ENCODE data around the gene PLA2G4D.
"Not testable (repeated sequence)": the region's sequence is repeated elsewhere in the genome, so short reads cannot be mapped to it uniquely, and the experiment has no call there.

PLA2G4D gene

DNA sequence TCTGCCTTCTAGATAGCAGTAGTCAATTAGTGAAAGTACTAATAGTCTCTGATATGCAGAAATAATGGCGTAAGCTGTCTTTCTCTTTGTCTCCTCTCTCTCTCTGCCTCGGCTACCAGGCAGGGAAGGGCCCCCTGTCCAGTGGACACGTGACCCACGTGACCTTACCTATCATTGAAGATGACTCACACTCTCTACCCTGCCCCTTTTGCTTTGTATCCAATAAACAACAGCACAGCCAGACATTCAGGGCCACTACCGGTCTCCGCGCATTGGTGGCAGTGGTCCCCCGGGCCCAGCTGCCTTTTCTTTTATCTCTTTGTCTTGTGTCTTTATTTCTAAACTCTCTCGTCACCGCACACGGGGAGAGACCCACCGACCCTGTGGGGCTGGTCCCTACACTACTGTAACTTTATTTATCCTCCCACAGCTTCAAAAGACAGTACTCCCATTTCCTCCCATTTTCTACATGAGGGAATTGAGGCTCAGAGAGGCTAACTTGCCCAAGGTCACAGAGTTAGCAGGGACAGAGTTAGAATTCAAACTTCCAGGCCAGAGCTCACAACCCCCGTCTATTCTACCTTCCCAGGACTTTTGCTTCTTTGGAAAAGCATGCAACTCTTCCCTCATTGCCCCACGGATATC is 2.5 kb downstream of the PLA2G4D start:
- H3K9me3 Mint-ChIP-seq; H3K4me3 Mint-ChIP-seq; H3K36me3 Mint-ChIP-seq (ENCODE audit: low read depth); intact Hi-C loops (cut with micrococcal nuclease); H3K4me1 Mint-ChIP-seq (ENCODE audit: low read depth); H3K27me3 Mint-ChIP-seq; H3K27ac Mint-ChIP-seq: not testable (repeated sequence)

DNA sequence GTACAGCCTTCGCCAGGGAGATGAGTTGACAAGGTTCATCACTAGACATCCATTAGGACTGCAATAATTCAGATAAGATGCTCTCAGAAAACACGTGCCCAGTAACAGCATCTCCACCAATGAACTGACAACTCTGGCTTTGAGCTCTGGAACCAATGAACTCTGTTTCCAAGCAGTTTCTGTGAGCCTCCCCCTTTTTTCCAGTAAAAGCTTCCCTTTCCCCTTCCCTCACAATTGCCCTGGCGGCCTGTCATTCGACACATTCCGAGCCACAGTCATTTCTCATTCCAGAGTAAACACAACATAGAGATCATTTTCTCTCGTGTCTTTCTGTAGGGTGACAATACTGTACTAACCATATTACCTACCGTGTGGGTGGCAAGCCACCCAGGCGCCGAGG is 3.6 kb downstream of the PLA2G4D start:
- Mint-ChIP-seq H3K4me3 (no peak overlapping the region), H3K27me3 (peaks cover 5% of the 10 kb centered on the region), H3K36me3 (ENCODE audit: low read depth) (no peaks in the 10 kb centered on the region), H3K4me1 (ENCODE audit: low read depth) (no peaks in the 10 kb centered on the region), H3K9me3 (no peaks in the 10 kb centered on the region), H3K27ac (no peak overlapping the region)
- intact Hi-C loops (cut with micrococcal nuclease), result no loop called here

DNA sequence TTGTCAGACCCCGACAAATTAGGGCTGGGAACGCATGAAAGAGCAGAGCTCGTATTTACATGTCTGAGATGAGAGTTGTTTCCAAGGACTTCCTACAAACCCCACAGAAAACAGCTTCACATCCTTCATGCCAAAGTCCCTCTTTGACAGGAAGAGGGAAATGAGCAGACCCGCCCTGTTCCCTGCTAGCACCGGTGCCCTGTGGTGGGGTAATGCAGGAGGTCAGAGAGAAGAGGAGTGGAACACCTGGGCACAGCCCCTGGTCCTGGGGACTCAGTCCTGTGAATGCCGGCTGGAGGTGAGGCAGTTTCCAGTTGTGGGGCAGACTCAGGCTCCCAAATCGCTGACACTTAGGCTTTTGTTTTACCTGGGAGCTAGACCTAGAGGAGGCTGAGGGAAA is 4.0 kb downstream of the PLA2G4D start:
- H3K27me3 Mint-ChIP-seq, result peaks cover 5% of the 10 kb centered on the region
- H3K4me3 Mint-ChIP-seq, result no peak overlapping the region
- no peak overlapping the region for H3K27ac Mint-ChIP-seq
- no peaks in the 10 kb centered on the region for H3K36me3 Mint-ChIP-seq (ENCODE audit: low read depth)
- intact Hi-C loops (cut with micrococcal nuclease), result no loop called here
- H3K4me1 Mint-ChIP-seq (ENCODE audit: low read depth), result no peaks in the 10 kb centered on the region
- no peaks in the 10 kb centered on the region for H3K9me3 Mint-ChIP-seq

DNA sequence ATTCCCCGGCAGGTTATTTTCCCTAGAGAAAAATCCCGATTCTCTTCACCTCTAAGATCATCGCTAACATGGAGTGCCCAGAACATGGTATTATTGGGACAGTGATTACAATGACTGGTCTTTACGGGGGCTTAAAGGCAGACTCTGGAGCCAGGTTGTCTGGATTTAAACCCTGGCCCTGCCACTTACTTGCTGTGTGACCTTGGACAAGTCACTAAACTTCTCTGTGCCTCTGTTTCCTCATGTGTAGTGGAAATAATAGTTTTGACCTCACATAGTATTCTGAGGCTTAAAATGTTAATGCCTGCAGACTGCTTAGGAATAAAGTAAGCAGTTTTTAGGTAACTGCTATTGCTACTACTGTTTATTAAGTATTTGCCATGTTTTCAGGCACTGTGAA is 4.4 kb downstream of the PLA2G4D start:
- peaks cover 3% of the 10 kb centered on the region for H3K4me1 Mint-ChIP-seq (ENCODE audit: low read depth)
- no peaks in the 10 kb centered on the region for H3K36me3 Mint-ChIP-seq (ENCODE audit: low read depth)
- H3K4me3 Mint-ChIP-seq, result no peak overlapping the region
- H3K9me3 Mint-ChIP-seq, result no peaks in the 10 kb centered on the region
- peaks cover 7% of the 10 kb centered on the region for H3K27me3 Mint-ChIP-seq
- intact Hi-C loops (cut with micrococcal nuclease), result no loop called here
- no peak overlapping the region for H3K27ac Mint-ChIP-seq

DNA sequence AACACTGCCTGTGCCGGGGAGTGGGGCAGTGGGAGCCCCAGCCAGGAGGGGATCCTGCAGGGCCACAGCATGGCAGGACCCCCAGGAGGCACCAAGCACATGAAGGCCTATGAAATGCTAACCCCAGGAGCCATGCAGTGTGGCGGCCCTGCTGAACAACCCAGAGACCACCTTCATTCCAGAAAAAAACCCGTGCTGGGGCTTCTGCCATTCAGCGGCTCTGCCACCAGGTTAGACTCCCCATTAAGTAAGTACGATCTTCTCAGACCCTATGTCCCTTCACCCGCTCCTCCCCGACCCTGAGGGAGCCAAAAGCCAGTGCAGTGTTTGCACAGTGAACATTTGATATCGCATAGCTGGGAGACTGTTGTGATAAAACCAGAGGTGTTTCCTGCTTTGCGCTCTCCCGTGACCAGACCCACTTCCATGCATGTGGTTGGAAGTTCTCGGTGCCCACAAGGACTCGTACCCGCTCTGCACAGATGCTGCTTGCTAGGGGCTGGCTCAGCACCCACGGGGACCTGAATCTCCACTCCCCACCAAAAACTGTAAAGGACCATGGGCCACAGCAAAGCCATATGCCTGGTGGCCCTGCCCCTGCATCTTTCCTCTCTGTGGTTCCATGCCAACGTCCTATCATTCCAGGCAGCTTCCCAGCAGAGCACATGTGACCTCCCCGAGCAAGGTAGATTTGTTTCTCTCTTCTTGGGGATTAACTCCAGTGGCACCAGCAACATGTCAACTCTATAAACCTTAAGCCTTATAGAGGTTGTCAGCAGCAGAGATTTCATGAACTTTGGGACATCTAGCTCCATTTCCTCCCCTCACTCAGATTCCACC is 5.3 kb downstream of the PLA2G4D start:
- Mint-ChIP-seq H3K27me3 (peaks cover 9% of the 10 kb centered on the region), H3K4me1 (ENCODE audit: low read depth) (peaks cover 12% of the 10 kb centered on the region), H3K36me3 (ENCODE audit: low read depth) (no peaks in the 10 kb centered on the region), H3K9me3 (no peaks in the 10 kb centered on the region), H3K27ac (no peak overlapping the region), H3K4me3 (no peak overlapping the region)
- intact Hi-C loops (cut with micrococcal nuclease), result no loop called here

DNA sequence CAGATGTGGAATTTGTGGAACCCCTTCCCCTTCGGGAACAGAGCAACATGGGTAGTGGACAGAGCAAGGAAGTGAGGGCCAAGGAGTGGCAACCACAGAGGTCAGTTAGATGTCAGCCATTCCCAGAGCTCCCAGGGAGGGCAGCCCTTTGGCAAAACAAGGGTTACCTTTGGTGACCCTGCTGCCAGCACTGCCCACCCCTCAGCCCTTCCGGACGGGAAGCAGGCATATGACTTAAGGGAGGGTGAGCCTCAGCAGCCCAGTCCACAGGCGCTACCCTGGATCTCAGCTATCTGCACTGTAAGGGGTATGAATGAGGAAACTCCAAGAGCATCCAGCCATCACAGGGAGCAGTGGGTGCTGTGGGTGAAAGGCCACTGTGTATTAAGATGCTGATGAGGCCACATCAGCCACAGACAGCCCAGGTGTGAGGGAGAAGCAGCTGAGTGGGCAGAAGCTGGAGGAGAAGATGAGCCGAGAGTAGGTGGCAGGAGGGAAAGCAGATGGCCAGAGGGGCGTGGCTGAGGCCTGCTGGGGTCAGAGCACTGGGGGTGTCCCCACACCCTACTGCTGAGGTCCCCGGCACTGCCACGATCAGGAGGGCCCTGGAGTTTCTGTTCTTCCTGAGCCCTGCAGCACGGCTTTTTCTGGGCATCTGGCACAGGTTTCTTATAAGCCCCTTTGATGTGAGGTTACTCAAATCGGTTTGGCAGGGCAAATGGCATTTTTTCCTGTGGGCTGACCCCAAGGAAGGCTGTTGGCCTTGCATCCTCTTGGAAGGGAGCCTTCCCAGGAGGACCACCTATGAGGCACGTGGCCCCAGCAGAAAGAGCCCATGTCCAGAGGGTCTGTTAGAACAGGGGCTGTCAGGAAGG is 6.2 kb downstream of the PLA2G4D start:
- Mint-ChIP-seq H3K4me3 (no peak overlapping the region), H3K27me3 (peaks cover 12% of the 10 kb centered on the region), H3K36me3 (ENCODE audit: low read depth) (no peaks in the 10 kb centered on the region), H3K4me1 (ENCODE audit: low read depth) (peaks cover 12% of the 10 kb centered on the region), H3K27ac (no peak overlapping the region), H3K9me3 (no peaks in the 10 kb centered on the region)
- intact Hi-C loops (cut with micrococcal nuclease), result no loop called here

DNA sequence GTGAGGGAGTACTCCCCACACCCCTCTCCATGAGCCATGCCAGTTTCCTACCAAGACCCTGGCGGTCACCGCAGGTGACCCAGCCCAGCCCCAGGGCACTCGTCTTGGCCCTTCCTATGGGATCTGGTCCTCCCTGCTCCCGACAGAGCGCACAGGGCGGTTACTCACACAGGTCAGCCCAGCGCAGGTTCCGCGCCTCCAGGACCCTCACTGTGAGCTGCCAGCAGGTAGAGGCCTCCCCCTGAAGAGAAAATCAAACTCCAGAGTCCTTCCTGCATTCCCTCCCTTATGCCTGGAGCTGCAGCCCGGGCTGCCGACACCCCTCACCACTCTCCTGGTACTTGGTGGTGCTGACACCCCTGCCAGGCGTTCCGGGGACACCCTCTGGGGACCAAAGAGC is 6.9 kb downstream of the PLA2G4D start:
- peaks cover 12% of the 10 kb centered on the region for H3K27me3 Mint-ChIP-seq

DNA sequence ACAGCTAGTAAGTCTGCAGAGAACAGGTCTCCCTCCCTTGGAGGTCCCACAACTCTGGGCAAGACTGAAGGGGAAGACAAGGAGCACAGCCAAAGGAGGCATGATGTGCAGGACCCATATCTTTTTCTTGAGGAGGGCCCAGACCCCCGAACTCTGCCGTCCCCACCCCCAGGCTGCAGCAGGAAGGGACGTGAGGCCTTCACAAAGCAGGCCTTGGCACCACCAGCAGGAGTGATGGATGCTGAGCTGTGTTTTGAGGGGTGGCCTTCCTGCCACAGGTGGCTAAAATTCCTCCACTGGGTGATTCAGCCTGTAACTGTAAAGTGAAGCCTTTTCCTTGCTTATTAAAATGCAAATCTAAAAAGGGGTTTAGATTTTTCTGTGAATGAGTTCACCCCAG is 8.6 kb downstream of the PLA2G4D start:
- Mint-ChIP-seq H3K9me3 (no peaks in the 10 kb centered on the region), H3K27me3 (peaks cover 12% of the 10 kb centered on the region), H3K4me1 (ENCODE audit: low read depth) (peaks cover 12% of the 10 kb centered on the region), H3K36me3 (ENCODE audit: low read depth) (no peaks in the 10 kb centered on the region), H3K4me3 (no peak overlapping the region), H3K27ac (no peak overlapping the region)
- intact Hi-C loops (cut with micrococcal nuclease), result no loop called here

More for the DNA sequence above, 6.9 kb downstream of the PLA2G4D start:
- Mint-ChIP-seq H3K27ac (no peak overlapping the region), H3K36me3 (ENCODE audit: low read depth) (no peaks in the 10 kb centered on the region), H3K9me3 (no peaks in the 10 kb centered on the region), H3K4me3 (no peak overlapping the region), H3K4me1 (ENCODE audit: low read depth) (peaks cover 12% of the 10 kb centered on the region)
- intact Hi-C loops (cut with micrococcal nuclease), result no loop called here

DNA sequence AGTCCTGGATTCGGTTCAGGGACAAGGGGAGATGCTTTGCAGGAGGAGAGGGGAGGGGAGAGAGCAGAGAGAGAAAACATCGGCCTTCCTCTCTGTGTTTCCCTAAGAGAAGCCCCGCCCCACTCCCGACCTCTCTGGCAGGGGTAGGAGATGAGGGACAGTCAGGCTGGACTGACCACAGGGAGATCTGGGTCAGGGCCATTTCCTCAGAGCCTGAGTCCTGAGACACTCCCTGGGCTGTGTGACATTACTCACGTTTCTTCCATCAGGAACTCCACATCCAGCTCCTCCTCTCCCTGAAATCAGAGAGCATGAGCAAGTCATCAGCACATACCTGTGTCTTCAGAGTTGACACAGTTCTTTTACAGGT is 9.1 kb downstream of the PLA2G4D start:
- intact Hi-C loops (cut with micrococcal nuclease), result no loop called here
- no peak overlapping the region for H3K4me3 Mint-ChIP-seq

DNA sequence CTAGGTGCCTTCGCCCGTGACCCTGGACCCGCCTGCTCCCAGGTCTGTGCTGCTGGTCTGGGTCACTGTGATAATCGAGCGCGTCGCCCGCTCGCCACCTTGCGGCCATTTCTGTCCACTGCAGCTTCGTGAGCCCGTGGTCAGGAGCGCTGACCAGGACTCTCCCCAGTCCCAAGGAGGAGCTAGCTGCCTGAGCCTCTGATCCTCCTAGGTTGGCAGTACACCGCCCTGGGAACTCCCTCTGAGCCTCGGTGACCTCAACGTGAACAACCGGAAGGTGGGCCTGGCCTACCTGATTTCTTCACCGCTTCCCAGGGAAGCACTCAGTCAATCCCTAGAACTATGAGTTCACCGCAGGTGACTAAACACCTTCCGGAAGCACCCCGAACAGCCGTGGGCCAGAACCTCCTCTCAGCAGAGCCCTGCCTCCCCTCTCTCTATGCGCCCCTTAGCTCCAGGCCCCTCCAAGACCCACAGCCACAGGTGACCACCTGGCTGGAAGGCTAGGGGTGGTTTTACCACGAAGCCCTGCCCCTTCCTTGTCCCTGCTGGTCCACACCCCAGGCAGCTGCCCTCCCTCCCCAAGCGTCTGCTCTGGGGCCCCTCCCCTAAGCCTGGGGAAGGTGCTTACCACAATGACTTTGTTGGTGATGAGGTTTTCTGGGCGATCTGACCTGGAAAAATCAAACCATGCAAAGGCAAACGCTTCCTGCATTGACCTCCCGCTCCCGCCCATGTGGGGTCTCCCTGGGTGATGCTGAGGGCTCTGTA is 9.7 kb downstream of the PLA2G4D start:
- intact Hi-C loops (cut with micrococcal nuclease), result no loop called here
- H3K4me3 Mint-ChIP-seq, result no peak overlapping the region
- peaks cover 12% of the 10 kb centered on the region for H3K4me1 Mint-ChIP-seq (ENCODE audit: low read depth)
- no peaks in the 10 kb centered on the region for H3K9me3 Mint-ChIP-seq
- H3K27me3 Mint-ChIP-seq, result peaks cover 12% of the 10 kb centered on the region
- no peaks in the 10 kb centered on the region for H3K36me3 Mint-ChIP-seq (ENCODE audit: low read depth)
- H3K27ac Mint-ChIP-seq, result no peak overlapping the region

More for the DNA sequence above, 9.1 kb downstream of the PLA2G4D start:
- H3K27ac Mint-ChIP-seq, result no peak overlapping the region
- peaks cover 12% of the 10 kb centered on the region for H3K27me3 Mint-ChIP-seq
- H3K4me1 Mint-ChIP-seq (ENCODE audit: low read depth), result peaks cover 12% of the 10 kb centered on the region
- no peaks in the 10 kb centered on the region for H3K36me3 Mint-ChIP-seq (ENCODE audit: low read depth)
- H3K9me3 Mint-ChIP-seq, result no peaks in the 10 kb centered on the region

DNA sequence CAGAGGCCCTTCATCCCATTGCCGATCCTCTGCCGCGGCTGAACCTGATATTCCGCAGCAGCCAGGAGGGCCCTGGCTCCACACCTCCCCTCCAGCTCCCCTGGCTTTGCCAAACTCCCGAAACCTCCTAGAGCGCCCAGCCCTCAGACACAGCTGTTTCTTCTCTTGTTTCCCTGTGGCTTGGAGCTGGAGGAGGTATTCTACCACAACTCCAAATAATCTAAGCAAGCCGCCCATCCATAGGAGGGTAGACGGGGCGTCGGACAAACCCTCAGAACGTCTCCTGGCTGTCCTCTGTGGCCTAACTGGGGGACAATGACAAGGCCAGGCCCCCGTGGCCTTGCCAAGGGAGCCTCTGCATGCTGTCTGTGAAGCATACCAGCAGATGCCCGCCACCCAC is 10.4 kb downstream of the PLA2G4D start:
- Mint-ChIP-seq H3K9me3 (no peaks in the 10 kb centered on the region), H3K4me1 (ENCODE audit: low read depth) (peaks cover 12% of the 10 kb centered on the region), H3K36me3 (ENCODE audit: low read depth) (no peaks in the 10 kb centered on the region), H3K27me3 (peaks cover 10% of the 10 kb centered on the region), H3K27ac (no peak overlapping the region), H3K4me3 (no peak overlapping the region)
- intact Hi-C loops (cut with micrococcal nuclease), result no loop called here

DNA sequence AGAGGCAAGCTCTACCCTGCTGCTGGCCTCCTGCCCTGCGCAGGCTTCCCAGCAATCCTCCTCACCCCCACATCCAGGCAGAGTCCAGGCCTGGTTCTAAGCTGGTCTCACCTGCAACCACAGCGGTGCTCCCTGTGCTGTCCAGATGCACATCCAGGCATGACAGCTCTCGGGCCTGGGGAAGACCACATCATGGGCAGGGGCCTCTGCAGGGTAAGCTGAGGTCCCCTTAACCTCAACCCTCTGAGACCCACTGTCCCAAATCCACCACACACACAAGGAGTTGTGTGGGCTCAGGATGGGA is 10.8 kb downstream of the PLA2G4D start:
- Mint-ChIP-seq H3K36me3 (ENCODE audit: low read depth) (no peaks in the 10 kb centered on the region), H3K27me3 (peaks cover 8% of the 10 kb centered on the region), H3K4me3 (no peak overlapping the region), H3K9me3 (no peaks in the 10 kb centered on the region), H3K27ac (no peak overlapping the region), H3K4me1 (ENCODE audit: low read depth) (peaks cover 12% of the 10 kb centered on the region)
- intact Hi-C loops (cut with micrococcal nuclease), result no loop called here

DNA sequence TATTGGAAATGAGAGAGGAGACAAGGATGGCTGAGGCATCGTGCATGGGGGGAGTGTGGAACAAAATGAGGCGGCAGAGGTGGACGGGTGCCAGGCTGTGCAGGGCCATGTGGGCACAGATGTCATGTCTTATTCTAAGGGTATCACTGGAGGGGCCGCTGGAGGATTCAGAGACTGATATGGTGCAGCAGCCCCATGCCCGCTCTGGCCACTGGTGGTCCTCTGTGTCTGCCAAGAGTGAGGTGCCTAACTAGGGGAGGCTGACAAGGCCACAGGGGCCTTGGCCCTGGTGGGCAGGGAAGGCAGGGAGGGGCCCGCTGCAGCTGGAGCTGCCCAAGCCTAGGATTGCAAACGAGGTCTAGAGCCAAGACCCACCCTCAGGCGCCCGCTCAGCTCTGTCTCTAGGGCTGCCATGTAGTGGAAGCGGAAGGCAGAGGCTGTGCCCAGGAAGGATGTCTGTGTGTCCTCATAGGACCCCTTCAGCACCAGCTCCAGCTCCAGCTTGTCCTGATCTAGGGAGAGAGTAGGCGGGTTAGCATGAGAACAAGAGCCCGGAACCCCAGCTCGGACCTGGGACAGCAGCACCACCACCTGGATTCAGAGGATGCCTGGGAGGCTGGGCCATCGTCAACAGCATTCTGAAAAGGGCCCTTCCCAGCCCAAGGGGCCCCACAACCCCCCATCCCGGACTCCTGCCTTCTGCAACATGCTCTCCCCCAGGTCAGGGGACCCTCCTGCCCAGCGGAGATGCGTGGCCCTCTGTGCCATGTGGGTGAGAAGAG is 11.3 kb downstream of the PLA2G4D start:
- H3K4me3 Mint-ChIP-seq, result no peak overlapping the region
- H3K4me1 Mint-ChIP-seq (ENCODE audit: low read depth), result peaks cover 12% of the 10 kb centered on the region
- H3K27ac Mint-ChIP-seq, result no peak overlapping the region
- no peaks in the 10 kb centered on the region for H3K36me3 Mint-ChIP-seq (ENCODE audit: low read depth)
- H3K27me3 Mint-ChIP-seq, result peaks cover 7% of the 10 kb centered on the region
- no peaks in the 10 kb centered on the region for H3K9me3 Mint-ChIP-seq
- intact Hi-C loops (cut with micrococcal nuclease), result no loop called here
